GM21619 (cell line): ENCODE results near the gene SCRN3.
"Not testable (repeated sequence)": the region's sequence is repeated elsewhere in the genome, so short reads cannot be mapped to it uniquely, and the experiment has no call there.

ENCODE experiments used
- ATAC-seq: cut with Tn5 transposase; IDR thresholded peaks from one replicate; pipeline ENCODE4 v1.9.1; 2021; ENCODE audit not compliant: unreplicated experiment

Gene SCRN3

GRCh38 chr2:174403628-174404027, 8.1 kb downstream of the SCRN3 start:
- no peak for ATAC-seq

- ATAC-seq: not testable (repeated sequence)
Observed at GRCh38 chr2:174410039-174410438, 14.5 kb downstream of the SCRN3 start.

- ATAC-seq: no peak
Observed at GRCh38 chr2:174412256-174412655, 16.7 kb downstream of the SCRN3 start.

GRCh38 chr2:174428214-174428613, 32.7 kb downstream of the SCRN3 start:
- no peak for ATAC-seq

- ATAC-seq: no peak
Observed at GRCh38 chr2:174430066-174430465, 34.5 kb downstream of the SCRN3 start.

- ATAC-seq: no peak
Observed at GRCh38 chr2:174431902-174432301, 36.4 kb downstream of the SCRN3 start.

GRCh38 chr2:174436351-174436750, 40.8 kb downstream of the SCRN3 start:
- ATAC-seq: no peak

GRCh38 chr2:174438146-174438886, 42.8 kb downstream of the SCRN3 start:
- ATAC-seq: no peak

GRCh38 chr2:174439323-174439722, 43.8 kb downstream of the SCRN3 start:
- no peak for ATAC-seq

GRCh38 chr2:174439950-174440349, 44.4 kb downstream of the SCRN3 start:
- no peak for ATAC-seq

GRCh38 chr2:174442546-174443510, 47.3 kb downstream of the SCRN3 start:
- no peak for ATAC-seq

- ATAC-seq: no peak
Observed at GRCh38 chr2:174444761-174445160, 49.2 kb downstream of the SCRN3 start.

- ATAC-seq: no peak
Observed at GRCh38 chr2:174445248-174445647, 49.7 kb downstream of the SCRN3 start.

GRCh38 chr2:174446531-174446930, 51.0 kb downstream of the SCRN3 start:
- ATAC-seq: no peak

- ATAC-seq: no peak
Observed at GRCh38 chr2:174449033-174449432, 53.5 kb downstream of the SCRN3 start.

- no peak for ATAC-seq
Observed at GRCh38 chr2:174450021-174450816, 54.7 kb downstream of the SCRN3 start.

GRCh38 chr2:174454566-174454965, 59.0 kb downstream of the SCRN3 start:
- ATAC-seq: no peak

- ATAC-seq: no peak
Observed at GRCh38 chr2:174461221-174461620, 65.7 kb downstream of the SCRN3 start.

GRCh38 chr2:174465327-174465726, 69.8 kb downstream of the SCRN3 start:
- ATAC-seq: no peak

GRCh38 chr2:174473796-174474195, 78.3 kb downstream of the SCRN3 start:
- ATAC-seq: no peak

GRCh38 chr2:174477759-174478158, 82.2 kb downstream of the SCRN3 start:
- no peak for ATAC-seq
